DMS153 (cell line): Measurements from ENCODE around the gene PNPLA7.
"Not testable (repeated sequence)": the region's sequence is repeated elsewhere in the genome, so short reads cannot be mapped to it uniquely, and the experiment has no call there.

Experiments used
- DNase-seq: peaks from one replicate; lab custom pipeline; 2025; lab: John Stamatoyannopoulos, UW

Gene PNPLA7

GRCh38 chr9:137513801-137514570, 36.2 kb downstream of the PNPLA7 start:
- DNase-seq: not testable (repeated sequence)

- not testable (repeated sequence) for DNase-seq
Measured at GRCh38 chr9:137513136-137513535, 37.1 kb downstream of the PNPLA7 start.

GRCh38 chr9:137511758-137512463, 38.3 kb downstream of the PNPLA7 start:
- DNase-seq: no peak

GRCh38 chr9:137511126-137511525, 39.1 kb downstream of the PNPLA7 start:
- DNase-seq: not testable (repeated sequence)

GRCh38 chr9:137509198-137509597, 41.0 kb downstream of the PNPLA7 start:
- DNase-seq: no peak

- DNase-seq: no peak
Measured at GRCh38 chr9:137506702-137507171, 43.5 kb downstream of the PNPLA7 start.

- DNase-seq: peak; percentile 30
Measured at GRCh38 chr9:137506274-137506673, 43.9 kb downstream of the PNPLA7 start.

- DNase-seq: no peak
Measured at GRCh38 chr9:137505421-137506140, 44.6 kb downstream of the PNPLA7 start.

GRCh38 chr9:137504432-137504777, 45.8 kb downstream of the PNPLA7 start:
- DNase-seq: no peak

GRCh38 chr9:137502008-137502911, 47.9 kb downstream of the PNPLA7 start:
- no peak for DNase-seq

GRCh38 chr9:137501457-137501856, 48.7 kb downstream of the PNPLA7 start:
- DNase-seq: no peak

GRCh38 chr9:137500666-137501397, 49.4 kb downstream of the PNPLA7 start:
- no peak for DNase-seq

- DNase-seq: no peak
Measured at GRCh38 chr9:137499858-137500661, 50.1 kb downstream of the PNPLA7 start.

- DNase-seq: no peak
Measured at GRCh38 chr9:137499416-137499815, 50.8 kb downstream of the PNPLA7 start.

GRCh38 chr9:137498720-137499150, 51.5 kb downstream of the PNPLA7 start:
- DNase-seq: no peak

- no peak for DNase-seq
Measured at GRCh38 chr9:137497921-137498719, 52.1 kb downstream of the PNPLA7 start.

GRCh38 chr9:137496601-137497375, 53.4 kb downstream of the PNPLA7 start:
- DNase-seq: no peak
